Measurements from ENCODE around the gene BCCIP.

The BCCIP gene

DNA sequence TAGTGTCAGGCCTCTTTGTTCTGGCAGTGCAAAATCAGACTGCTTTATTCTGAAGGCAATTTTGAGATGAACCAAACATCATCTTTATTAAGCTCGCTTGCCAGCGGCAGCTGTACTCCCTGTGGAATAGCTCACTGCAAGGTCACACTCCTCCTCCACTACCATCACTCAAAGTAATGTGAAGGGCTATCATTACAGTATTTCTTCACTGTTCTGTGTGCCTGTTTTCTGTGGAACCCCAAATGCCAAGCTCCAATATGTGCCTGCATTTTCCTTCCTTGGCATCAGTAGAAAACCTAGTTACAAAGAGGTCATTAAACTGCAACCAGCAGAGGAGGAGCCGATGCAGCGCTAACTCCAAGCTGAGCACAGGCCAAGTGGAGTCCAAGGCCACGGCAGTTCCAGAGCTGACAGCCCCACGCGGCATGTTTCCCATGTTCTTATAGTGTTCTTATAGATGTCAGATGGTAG, 21.4 kb downstream of the BCCIP start:
- no peak overlapping the region for H3K4me3 ChIP-seq (ENCODE audit: low read depth, low read length)
- TF ChIP-seq, protein P1, sequence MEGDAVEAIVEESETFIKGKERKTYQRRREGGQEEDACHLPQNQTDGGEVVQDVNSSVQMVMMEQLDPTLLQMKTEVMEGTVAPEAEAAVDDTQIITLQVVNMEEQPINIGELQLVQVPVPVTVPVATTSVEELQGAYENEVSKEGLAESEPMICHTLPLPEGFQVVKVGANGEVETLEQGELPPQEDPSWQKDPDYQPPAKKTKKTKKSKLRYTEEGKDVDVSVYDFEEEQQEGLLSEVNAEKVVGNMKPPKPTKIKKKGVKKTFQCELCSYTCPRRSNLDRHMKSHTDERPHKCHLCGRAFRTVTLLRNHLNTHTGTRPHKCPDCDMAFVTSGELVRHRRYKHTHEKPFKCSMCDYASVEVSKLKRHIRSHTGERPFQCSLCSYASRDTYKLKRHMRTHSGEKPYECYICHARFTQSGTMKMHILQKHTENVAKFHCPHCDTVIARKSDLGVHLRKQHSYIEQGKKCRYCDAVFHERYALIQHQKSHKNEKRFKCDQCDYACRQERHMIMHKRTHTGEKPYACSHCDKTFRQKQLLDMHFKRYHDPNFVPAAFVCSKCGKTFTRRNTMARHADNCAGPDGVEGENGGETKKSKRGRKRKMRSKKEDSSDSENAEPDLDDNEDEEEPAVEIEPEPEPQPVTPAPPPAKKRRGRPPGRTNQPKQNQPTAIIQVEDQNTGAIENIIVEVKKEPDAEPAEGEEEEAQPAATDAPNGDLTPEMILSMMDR (IDR thresholded peaks at IDR 0.05; ENCODE audit: low read depth, low read length, missing control alignments): no peak
- no peak for DNase-seq (ENCODE audit: low read depth)

DNA sequence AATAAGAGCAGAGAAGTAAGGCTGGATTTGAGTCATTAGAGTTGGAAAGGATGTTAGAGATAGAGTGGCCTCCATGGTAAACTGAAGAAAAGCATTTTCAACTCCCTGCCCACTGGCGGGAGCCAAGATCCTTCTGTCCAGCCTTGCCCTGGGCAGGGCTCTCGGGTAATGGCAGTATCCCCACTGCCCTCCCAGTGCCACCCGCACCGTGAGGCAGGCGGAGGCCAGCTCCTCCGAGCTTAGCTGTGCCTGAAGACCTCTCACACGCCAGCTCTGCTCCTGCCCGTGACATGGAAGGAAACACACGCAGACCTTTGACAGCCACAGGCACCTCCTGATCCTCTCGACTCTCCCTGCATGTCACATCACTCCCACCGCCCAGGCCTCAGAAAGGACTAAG, 22.3 kb downstream of the BCCIP start:
- H3K4me3 ChIP-seq (ENCODE audit: low read depth, low read length): no peak overlapping the region
- no peak for DNase-seq (ENCODE audit: low read depth)
- TF ChIP-seq, protein P1 (IDR thresholded peaks at IDR 0.05; ENCODE audit: low read depth, low read length, missing control alignments): no peak

DNA sequence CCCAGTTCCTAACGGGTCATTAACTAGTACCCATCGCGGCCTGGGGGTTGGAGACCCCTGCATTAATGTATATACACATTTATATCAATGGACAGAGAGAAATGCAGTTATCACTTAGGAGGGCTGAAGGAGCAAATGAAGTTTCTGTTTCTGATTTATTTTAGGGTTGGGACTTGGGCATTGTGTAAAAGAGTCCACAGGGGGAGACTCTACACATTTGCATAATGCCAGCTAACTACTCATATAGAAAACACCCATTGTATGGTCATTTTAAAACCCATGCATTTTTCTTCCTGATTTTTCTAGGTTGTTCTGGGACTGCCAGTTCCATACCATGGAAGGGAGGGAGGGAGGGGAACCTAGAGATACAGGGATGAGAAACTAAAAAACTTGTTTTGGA, 23.5 kb downstream of the BCCIP start:
- TF ChIP-seq, protein P1 (IDR thresholded peaks at IDR 0.05; ENCODE audit: low read depth, low read length, missing control alignments): no peak
- H3K4me3 ChIP-seq (ENCODE audit: low read depth, low read length): no peak overlapping the region
- DNase-seq (ENCODE audit: low read depth): no peak

DNA sequence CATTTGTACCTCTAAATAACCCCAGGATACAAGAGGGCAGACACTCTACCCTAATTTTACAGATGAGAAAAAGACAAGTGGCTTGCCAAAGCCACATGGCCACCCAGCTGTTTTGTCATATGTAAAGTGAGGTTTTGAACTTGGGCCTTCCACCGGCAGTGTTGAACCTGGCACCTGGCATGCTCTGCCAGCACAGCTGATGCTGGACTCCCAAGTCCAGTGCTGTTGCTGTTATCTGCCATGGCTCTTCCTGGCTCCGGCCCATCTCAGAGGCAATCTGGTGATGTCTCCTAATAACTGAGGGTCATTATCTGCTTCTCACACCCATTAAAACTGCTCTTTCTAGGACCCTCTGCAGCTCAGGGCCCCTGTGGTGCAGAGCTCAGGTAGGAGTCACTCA, 25.0 kb downstream of the BCCIP start:
- DNase-seq (ENCODE audit: low read depth): no peak
- no peak overlapping the region for H3K4me3 ChIP-seq (ENCODE audit: low read depth, low read length)
- TF ChIP-seq, protein P1 (IDR thresholded peaks at IDR 0.05; ENCODE audit: low read depth, low read length, missing control alignments): no peak

DNA sequence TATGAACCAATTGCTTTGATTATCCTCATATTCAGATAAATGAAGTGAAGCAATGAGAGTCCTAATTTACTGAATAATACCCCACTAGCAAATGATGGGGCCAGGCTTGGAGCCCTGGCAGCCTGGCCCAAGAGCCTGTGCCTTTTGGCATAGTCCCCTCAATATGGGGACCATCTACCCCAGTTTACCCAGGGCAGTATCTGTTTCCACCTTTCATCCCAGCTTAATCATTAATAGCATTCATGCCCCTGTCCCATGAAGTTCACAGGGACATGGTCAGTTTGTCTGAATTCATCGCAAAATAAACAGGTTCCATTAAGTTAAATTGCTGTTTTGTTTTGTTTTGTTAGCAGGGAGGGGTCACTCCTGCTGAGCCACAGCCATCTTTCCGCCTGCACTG, 25.5 kb downstream of the BCCIP start:
- TF ChIP-seq, protein P1 (IDR thresholded peaks at IDR 0.05; ENCODE audit: low read depth, low read length, missing control alignments): no peak
- no peak for DNase-seq (ENCODE audit: low read depth)
- H3K4me3 ChIP-seq (ENCODE audit: low read depth, low read length): no peak overlapping the region

DNA sequence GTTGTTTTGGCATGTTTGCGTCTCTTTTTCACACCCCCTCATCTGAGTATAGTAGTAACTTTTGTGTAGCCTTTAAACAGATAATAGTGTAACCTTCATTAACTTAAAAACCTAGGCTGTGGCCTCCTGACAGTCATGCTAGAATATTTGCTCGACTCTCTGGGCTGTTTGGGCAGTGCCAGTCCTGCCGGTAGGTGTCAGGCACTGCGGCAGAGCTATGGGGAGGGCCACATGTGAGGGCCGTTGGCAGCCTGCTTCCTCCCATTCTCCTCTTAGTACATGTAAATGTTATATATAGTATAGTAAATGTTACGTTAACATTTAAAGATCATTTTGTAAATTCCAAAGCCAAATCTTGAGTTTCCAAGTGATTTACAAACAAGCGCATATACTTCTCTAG, 26.1 kb downstream of the BCCIP start:
- no peak for DNase-seq (ENCODE audit: low read depth)
- TF ChIP-seq, protein P1 (IDR thresholded peaks at IDR 0.05; ENCODE audit: low read depth, low read length, missing control alignments): no peak
- no peak overlapping the region for H3K4me3 ChIP-seq (ENCODE audit: low read depth, low read length)

Data from GM12864 (cell line).